Testis (tissue), 3 donors: Measurements from ENCODE around the gene AKR1C8. TPM values are rescaled to one million over a fixed set of nuclear protein-coding genes. Genes with fewer than 3 reads are reported as not detected.
"Not testable (repeated sequence)": the region's sequence is repeated elsewhere in the genome, so short reads cannot be mapped to it uniquely, and the experiment has no call there.

Experiments
- DNase-seq: peaks from one replicate; pipeline ENCODE4 v3.0.0-alpha.2; 2019
- H3K27ac ChIP-seq, 2 donors: fragments of 200-600 bp; sonication (generic); one replicate each; pipeline ENCODE4 v1.5.1; 2019
- H3K27me3 ChIP-seq: fragments of 200-600 bp; sonication (generic); one replicate; pipeline ENCODE4 v1.5.1; 2019
- H3K36me3 ChIP-seq: fragments of 200-600 bp; sonication (generic); one replicate; pipeline ENCODE4 v1.5.1; 2017; ENCODE audit warnings: low read depth; ENCODE audit errors: missing control alignments
- H3K4me1 ChIP-seq: fragments of 200-600 bp; sonication (generic); one replicate; pipeline ENCODE4 v1.5.1; 2019
- H3K4me3 ChIP-seq, 2 donors: fragments of 200-600 bp; sonication (generic); one replicate each; pipeline ENCODE4 v1.5.1; 2017 to 2019
- H3K9me3 ChIP-seq: fragments of 200-600 bp; sonication (generic); one replicate; pipeline ENCODE4 v1.5.1; 2017
- CTCF ChIP-seq, 3 experiments: fragments of 450-650 bp in 2 of 3; fragments of 200-600 bp in 1 of 3; sonication (generic) in 1 of 3; IDR thresholded peaks; one replicate each; pipeline ENCODE4 v1.5.1; 2016 to 2019; ENCODE audit warnings: antibody characterized with exemption in 3 of 3, mild to moderate bottlenecking in 2 of 3, moderate library complexity in 1 of 3
- POLR2A ChIP-seq: fragments of 450-650 bp; IDR thresholded peaks from one replicate; pipeline ENCODE4 v1.6.1; 2017; ENCODE audit warnings: antibody characterized with exemption, mild to moderate bottlenecking, moderate library complexity
- WGBS, 2 donors: methylation state at CpG; one replicate each; pipeline ENCODE4 v1.1.5; 2018; 5-methylcytosine and 5-hydroxymethylcytosine counted together
- intact Hi-C: fragments of 100-400 bp; cut with DNase I; formaldehyde crosslinking; loops from one replicate; pipeline ENCODE4 v1.15.1; 2023; ENCODE audit warnings: low total_unique reads
- polyA plus RNA-seq: library from polyadenylated mRNA; stranded (reverse); fragments of 350-450 nt; fragmentation: Illumina TruSeq; extraction: RNeasy Lipid Tissue Mini Kit (QIAGEN cat#74804); gene quantifications from one replicate; pipeline ENCODE4 v1.2.3, GENCODE V29; 2014; ENCODE audit warnings: low read depth, low replicate concordance; ENCODE audit not compliant: insufficient read depth
- total RNA-seq, 2 donors: library from RNA; depleted of rRNA; stranded (reverse); fragments of >200 nt; gene quantifications; one replicate each; pipeline ENCODE4 v1.2.3, GENCODE V29; 2016

AKR1C8 gene
- total and polyA plus RNA-seq, 3 donors from 2014 or later: 0.33 to 7.5 (median 4.3) TPM

- H3K4me3 ChIP-seq: no peak overlapping the region
- no peak for DNase-seq
- TF ChIP-seq POLR2A (no peak), CTCF (IDR thresholded peaks at IDR 0.05) (no peak)
- intact Hi-C loops: no loop called here
- no peaks in the 10 kb centered on the region for H3K36me3 ChIP-seq
- H3K27me3 ChIP-seq: no peaks in the 10 kb centered on the region
- 91 to 97% methylated on average over 3 of the region's 3 CpGs for WGBS, 2 donors
- no peaks in the 10 kb centered on the region for H3K9me3 ChIP-seq
- no peak overlapping the region for H3K27ac ChIP-seq
- H3K4me1 ChIP-seq: no peaks in the 10 kb centered on the region
Observed at GRCh38 chr10:5125315-5126044, 59.5 kb downstream of the AKR1C8 start.

DNA sequence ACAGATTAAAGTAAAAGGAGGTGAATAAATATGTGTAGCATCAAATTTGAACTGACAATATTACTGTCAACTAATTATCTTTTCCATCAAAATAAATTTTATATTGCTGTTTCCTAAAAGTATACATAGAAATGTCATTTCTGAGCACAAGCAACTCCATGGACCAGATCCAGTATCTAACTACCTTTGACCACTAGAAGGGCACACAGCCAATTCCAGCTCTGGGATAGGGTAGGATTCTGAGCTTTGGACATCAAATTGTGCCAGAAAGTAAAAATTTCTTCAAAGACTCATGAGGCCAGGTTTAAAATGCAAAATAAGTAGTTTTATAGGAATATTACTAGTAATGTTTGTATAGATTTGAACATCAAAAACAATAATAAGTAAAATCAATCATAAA is 61.1 kb downstream of the AKR1C8 start:
- intact Hi-C loops: no loop called here
- no peaks in the 10 kb centered on the region for H3K4me1 ChIP-seq
- H3K36me3 ChIP-seq: no peaks in the 10 kb centered on the region
- H3K9me3 ChIP-seq: no peaks in the 10 kb centered on the region
- no peak overlapping the region for H3K27ac ChIP-seq
- no peak for TF ChIP-seq CTCF (IDR thresholded peaks at IDR 0.05)
- TF ChIP-seq POLR2A: no peak
- no peaks in the 10 kb centered on the region for H3K27me3 ChIP-seq
- no peak overlapping the region for H3K4me3 ChIP-seq
- DNase-seq: no peak

DNA sequence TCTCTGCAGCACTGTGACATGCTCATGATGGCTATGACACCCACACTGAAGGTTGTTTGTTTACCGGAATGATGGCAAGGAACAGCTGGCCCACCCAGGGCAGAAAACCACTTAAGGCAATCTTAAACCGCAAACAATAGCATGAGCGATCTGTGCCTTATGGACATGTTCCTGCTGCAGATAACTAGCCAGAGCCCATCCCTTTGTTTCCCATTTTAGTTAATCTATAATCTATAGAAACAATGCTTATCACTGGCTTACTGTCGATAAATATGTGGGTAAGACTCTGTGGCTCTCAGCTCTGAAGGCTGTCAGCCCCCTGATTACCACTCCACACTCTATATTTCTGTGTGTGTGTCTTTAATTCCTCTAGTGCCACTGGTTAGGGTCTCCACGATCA is 65.0 kb downstream of the AKR1C8 start:
- H3K9me3 ChIP-seq, H3K27ac ChIP-seq, H3K4me3 ChIP-seq, H3K36me3 ChIP-seq, DNase-seq, intact Hi-C loops, H3K4me1 ChIP-seq, H3K27me3 ChIP-seq: not testable (repeated sequence)
- WGBS, 2 donors: 86 to 90% methylated on average over 5 of the region's 5 CpGs

- no peak for DNase-seq
- Histone ChIP-seq H3K27ac (no peak overlapping the region), H3K27me3 (no peaks in the 10 kb centered on the region), H3K4me1 (no peaks in the 10 kb centered on the region), H3K9me3 (no peaks in the 10 kb centered on the region), H3K4me3 (no peak overlapping the region), H3K36me3 (no peaks in the 10 kb centered on the region)
- intact Hi-C loops: no loop called here
- TF ChIP-seq POLR2A: no peak
- TF ChIP-seq CTCF (IDR thresholded peaks at IDR 0.05): no peak
- WGBS, 2 donors: 62 to 67% methylated on average over 3 of the region's 3 CpGs
Observed at GRCh38 chr10:5117026-5117425, 67.9 kb downstream of the AKR1C8 start.

GRCh38 chr10:5116621-5117020 is 68.3 kb downstream of the AKR1C8 start:
- Histone ChIP-seq H3K9me3 (no peaks in the 10 kb centered on the region), H3K4me1 (no peaks in the 10 kb centered on the region), H3K27ac (no peak overlapping the region), H3K4me3 (no peak overlapping the region), H3K36me3 (no peaks in the 10 kb centered on the region), H3K27me3 (no peaks in the 10 kb centered on the region)
- WGBS, 2 donors: 82 to 92% methylated on average over 5 of the region's 5 CpGs
- TF ChIP-seq CTCF (IDR thresholded peaks at IDR 0.05) (no peak), POLR2A (no peak)
- DNase-seq: no peak
- intact Hi-C loops: no loop called here

DNA sequence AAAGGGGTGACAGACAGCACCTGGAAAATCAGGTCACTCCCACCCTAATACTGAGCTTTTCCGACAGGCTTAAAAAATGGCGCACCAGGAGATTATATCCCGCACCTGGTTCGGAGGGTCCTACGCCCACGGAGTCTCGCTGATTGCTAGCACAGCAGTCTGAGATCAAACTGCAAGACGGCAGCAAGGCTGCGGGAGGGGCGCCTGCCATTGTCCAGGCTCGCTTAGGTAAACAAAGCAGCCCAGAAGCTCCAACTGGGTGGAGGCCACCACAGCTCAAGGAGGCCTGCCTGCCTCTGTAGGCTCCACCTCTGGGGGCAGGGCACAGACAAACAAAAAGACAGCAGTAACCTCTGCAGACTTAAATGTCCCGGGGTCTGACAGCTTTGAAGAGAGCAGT is 75.1 kb downstream of the AKR1C8 start:
- 90 to 92% methylated on average over 5 to 12 of the region's 12 CpGs for WGBS, 2 donors

More for the DNA sequence above, 75.1 kb downstream of the AKR1C8 start:
- DNase-seq, H3K27me3 ChIP-seq, H3K36me3 ChIP-seq, H3K27ac ChIP-seq, H3K4me3 ChIP-seq, H3K4me1 ChIP-seq, intact Hi-C loops, H3K9me3 ChIP-seq: not testable (repeated sequence)
